HL-60/S4 treated with phorbol 12-myristate 13-acetate at 8.2 ng/mL for 4 days and 3 days (cell line): ENCODE measurements around the gene SH3YL1.

Experiments used
- in situ Hi-C: fragments of 300-500 bp; cut with MboI; formaldehyde crosslinking; loops from 2 replicates; pipeline ENCODE4 v1.15.0; 2022; ENCODE audit warnings: low sequenced_read_pairs

Gene SH3YL1

GRCh38 chr2:223971-224760, 39.7 kb downstream of the SH3YL1 start:
- in situ Hi-C loops = no loop called here

- in situ Hi-C loops = no loop called here
Measured at GRCh38 chr2:223451-223850, 40.4 kb downstream of the SH3YL1 start.

GRCh38 chr2:216068-216467, 47.8 kb downstream of the SH3YL1 start:
- in situ Hi-C loops = no loop called here

GRCh38 chr2:213932-214693, 49.7 kb downstream of the SH3YL1 start:
- in situ Hi-C loops = no loop called here

GRCh38 chr2:211486-212184, 52.2 kb downstream of the SH3YL1 start:
- in situ Hi-C loops = no loop called here

GRCh38 chr2:210660-211059, 53.2 kb downstream of the SH3YL1 start:
- in situ Hi-C loops = no loop called here

- in situ Hi-C loops = no loop called here
Measured at GRCh38 chr2:209470-209869, 54.4 kb downstream of the SH3YL1 start.

GRCh38 chr2:208335-208734, 55.5 kb downstream of the SH3YL1 start:
- in situ Hi-C loops = no loop called here

- in situ Hi-C loops = no loop called here
Measured at GRCh38 chr2:203984-204383, 59.8 kb downstream of the SH3YL1 start.

GRCh38 chr2:203401-203800, 60.4 kb downstream of the SH3YL1 start:
- in situ Hi-C loops = no loop called here

- in situ Hi-C loops = no loop called here
Measured at GRCh38 chr2:202945-203344, 60.9 kb downstream of the SH3YL1 start.

- in situ Hi-C loops = no loop called here
Measured at GRCh38 chr2:201648-202433, 62.0 kb downstream of the SH3YL1 start.

- in situ Hi-C loops = no loop called here
Measured at GRCh38 chr2:199041-199966, 64.5 kb downstream of the SH3YL1 start.

- in situ Hi-C loops = no loop called here
Measured at GRCh38 chr2:196406-196805, 67.4 kb downstream of the SH3YL1 start.

GRCh38 chr2:195932-196331, 67.9 kb downstream of the SH3YL1 start:
- in situ Hi-C loops = no loop called here

- in situ Hi-C loops = no loop called here
Measured at GRCh38 chr2:193141-193671, 70.6 kb downstream of the SH3YL1 start.

- in situ Hi-C loops = no loop called here
Measured at GRCh38 chr2:191311-192190, 72.3 kb downstream of the SH3YL1 start.

- in situ Hi-C loops = no loop called here
Measured at GRCh38 chr2:187825-188224, 76.0 kb downstream of the SH3YL1 start.

- in situ Hi-C loops = no loop called here
Measured at GRCh38 chr2:185221-185620, 78.6 kb downstream of the SH3YL1 start.
